NOMO-1 (cell line): ENCODE measurements around the gene XRCC6.
"Not testable (repeated sequence)": the region's sequence is repeated elsewhere in the genome, so short reads cannot be mapped to it uniquely, and the experiment has no call there.

ENCODE experiments used
- DNase-seq, 2 experiments: peaks; one replicate each; lab custom pipeline; 2025; ENCODE audit not compliant: unreplicated experiment in 2 of 2; lab: John Stamatoyannopoulos, UW

Gene XRCC6

DNA sequence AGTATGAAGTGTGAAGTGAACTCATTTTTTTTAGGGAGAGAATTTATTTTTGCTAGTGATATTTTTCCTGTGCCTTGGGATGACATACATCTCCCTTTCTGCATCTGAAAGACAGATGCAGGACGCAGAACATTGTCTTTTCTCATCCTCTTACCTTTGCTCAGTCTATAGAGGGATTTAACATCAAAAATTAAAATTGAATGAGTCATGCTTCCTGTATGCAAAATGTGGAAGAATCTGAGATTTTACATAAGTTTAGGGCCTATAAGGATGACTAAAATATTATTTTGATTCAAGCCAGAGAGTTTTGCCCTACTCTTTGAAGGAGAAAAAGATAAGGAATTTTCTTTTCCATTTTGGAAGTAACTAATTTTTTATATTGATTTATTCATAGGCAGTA lies 27.3 kb downstream of the XRCC6 start:
- DNase-seq = no peak

GRCh38 chr22:41650229-41650628 lies 29.1 kb downstream of the XRCC6 start:
- no peak for DNase-seq

GRCh38 chr22:41650821-41651220 lies 29.7 kb downstream of the XRCC6 start:
- DNase-seq = no peak

DNA sequence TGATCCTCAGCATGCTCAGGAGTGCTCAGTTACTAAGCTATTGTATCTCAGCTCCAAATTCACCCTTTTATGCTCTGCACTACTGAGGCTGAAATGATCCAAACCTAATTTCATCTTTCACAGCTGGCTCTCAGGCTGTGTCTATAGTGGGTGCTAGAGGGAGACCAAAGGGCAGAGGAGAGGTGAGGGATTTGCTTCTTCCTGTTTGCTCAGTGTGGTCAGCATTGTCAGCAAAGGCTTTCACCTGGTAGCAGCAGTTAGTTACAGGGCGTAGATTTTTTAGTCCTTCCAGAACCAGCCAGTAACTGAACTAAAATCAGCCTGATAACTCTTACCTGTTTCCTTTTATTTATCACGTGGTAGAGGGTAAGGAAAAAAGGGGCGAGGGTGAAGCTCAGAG lies 33.2 kb downstream of the XRCC6 start:
- DNase-seq = no peak

DNA sequence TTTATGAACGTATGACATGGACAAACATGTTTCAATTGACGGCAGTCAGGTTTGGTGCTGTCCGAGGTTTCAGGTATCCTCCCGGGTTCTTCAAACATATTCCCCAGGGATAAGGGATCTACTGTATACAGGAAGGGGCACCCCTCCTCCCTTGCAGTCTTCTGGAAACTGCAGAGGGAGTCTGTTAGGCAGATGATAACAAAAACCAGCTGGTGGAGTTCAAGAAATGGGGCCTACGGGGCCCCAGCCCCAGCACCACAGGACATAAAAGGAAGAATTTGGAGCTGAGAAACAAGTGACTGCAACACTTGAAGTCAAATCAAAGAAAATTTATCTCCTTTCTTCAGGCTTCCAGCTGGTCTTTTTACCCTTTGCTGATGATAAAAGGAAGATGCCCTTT lies 35.5 kb downstream of the XRCC6 start:
- no peak for DNase-seq

GRCh38 chr22:41657709-41658108 lies 36.6 kb downstream of the XRCC6 start:
- no peak for DNase-seq

DNA sequence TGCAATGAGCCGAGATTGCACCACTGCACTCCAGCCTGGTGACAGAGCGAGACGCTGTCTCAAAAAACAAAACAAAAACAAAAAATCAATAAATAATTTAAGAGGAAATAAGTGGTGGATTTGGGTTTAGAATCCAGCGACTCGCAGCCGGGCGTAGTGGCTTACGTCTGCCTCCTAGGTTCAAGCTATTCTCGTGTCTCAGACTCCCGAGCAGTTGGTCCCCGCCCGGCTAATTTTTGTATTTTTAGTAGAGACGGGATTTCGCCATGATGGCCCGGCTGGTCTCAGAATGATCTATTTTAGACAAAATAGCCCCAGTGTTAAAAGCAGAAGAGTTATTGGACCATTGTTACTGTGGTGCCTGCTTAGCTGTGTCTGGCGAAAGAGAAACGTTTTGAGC lies 37.8 kb downstream of the XRCC6 start:
- DNase-seq = no peak

- DNase-seq = no peak
Measured at GRCh38 chr22:41659941-41660340, 38.8 kb downstream of the XRCC6 start.

DNA sequence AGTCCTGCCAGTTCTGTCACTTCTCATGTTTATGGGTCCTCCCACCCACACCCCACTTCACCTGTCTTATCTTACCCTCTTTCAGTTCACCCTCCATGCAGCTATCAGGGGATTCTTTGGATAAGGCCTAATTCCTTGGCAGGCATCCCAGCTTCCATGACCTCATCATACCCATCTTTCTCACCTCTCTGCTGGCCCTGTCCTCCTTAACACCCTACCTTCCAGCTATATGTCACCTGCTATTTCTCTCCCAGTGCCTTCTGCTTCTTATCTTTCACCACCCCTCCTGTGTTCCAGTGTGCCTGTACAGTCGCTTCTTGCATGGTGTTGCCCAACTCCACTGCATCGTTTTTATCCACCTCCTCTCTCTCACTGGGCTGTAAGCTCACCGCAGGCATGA lies 39.3 kb downstream of the XRCC6 start:
- DNase-seq = no peak

DNA sequence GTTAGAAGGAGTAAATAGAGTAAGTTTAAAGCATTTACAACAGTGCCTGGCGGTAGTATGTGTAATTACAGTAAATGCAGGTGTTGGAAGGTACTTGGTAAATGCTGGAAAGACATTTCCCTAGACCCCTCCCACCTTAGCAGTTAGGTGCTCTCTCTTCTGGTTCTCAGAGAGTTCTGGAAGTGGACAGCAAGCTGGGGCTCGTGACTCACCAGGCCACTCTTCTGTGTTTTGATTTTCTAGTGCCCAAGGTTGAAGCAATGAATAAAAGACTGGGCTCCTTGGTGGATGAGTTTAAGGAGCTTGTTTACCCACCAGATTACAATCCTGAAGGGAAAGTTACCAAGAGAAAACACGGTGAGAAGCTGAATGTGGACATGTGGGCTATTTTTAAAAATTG lies 40.0 kb downstream of the XRCC6 start:
- DNase-seq = no peak

- DNase-seq = no peak
Measured at GRCh38 chr22:41661713-41662112, 40.6 kb downstream of the XRCC6 start.

DNA sequence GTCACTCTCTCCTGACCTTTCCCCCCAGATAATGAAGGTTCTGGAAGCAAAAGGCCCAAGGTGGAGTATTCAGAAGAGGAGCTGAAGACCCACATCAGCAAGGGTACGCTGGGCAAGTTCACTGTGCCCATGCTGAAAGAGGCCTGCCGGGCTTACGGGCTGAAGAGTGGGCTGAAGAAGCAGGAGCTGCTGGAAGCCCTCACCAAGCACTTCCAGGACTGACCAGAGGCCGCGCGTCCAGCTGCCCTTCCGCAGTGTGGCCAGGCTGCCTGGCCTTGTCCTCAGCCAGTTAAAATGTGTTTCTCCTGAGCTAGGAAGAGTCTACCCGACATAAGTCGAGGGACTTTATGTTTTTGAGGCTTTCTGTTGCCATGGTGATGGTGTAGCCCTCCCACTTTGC lies 42.5 kb downstream of the XRCC6 start:
- DNase-seq = not testable (repeated sequence)

DNA sequence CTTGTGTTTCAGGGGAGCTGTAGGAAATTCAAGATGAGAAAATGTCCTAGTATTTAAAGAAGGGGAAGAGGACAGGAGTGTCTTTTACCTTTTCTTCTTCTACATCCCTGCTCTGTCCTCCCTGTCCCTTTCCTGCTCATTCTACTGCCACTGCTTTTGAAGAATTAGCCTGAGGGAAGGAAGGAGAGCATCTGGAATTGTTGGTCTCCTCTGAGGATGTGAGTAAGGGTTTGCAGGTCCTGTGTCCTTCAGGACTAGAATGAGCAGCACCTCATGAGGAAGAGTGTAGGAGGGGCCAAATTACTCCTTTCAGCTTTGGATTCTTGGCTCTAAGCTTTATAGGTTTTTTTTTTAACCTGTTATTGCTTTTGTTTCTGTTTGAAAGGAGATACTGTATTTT lies 43.4 kb downstream of the XRCC6 start:
- no peak for DNase-seq

DNA sequence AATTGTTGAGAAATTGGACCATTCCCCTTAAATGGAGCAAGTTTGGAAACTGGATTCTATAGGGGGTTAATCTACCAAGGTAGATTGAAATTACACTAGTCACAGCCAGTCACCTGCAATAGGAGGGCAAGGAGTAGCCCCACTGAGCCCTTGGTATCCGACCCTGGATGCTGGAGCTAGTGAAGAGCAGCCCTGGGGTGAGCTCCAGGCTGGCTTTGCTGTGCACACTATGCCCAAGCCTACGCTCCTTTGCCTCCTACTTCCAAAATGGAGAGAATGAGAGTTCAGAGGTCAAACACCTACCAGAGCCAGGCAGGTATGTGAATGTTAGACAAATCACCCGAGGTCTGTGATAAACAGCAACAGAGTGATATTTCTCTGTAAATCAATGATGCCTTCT lies 43.9 kb downstream of the XRCC6 start:
- DNase-seq = no peak

DNA sequence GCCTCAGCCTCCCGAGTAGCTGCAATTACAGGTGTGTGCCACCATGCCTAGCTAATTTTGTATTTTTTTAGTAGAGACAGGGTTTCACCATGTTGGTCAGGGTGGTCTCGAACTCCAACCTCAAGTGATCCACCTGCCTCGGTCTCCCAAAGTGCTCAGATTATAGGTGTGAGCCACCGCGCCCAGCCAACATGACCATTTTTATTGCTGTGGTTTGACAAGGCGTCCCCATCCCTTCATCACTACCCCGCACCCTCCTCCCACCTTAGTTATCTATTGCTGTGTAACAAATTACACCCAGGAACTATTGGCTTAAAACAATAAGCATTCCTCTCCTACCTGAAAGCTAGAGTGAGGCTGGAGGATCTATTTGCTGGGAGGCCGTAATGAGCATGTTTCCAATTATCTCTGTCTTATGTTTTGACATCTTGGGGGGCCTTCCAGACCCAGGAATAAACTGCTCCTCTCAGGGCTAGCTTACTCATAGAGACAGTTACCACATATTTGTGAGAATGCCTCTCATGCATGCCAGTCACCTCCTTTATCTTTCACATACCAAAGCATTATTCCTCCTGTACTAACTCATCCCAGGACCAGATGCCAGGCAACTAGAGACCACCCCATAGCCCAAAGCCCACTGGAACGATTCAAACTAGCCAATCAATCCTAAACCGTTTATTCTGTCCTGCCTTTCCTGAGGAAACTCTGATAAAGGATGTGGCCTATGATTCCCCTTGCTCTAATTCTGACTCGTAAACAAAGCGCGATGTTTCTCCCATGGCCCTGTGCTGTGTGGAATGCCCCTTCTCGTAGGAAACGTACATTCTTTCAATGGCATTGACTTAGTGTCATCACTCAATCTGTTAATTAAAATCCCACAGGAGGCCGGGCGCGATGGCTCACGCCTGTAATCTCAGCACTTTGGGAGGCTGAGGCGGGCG lies 48.1 kb downstream of the XRCC6 start:
- DNase-seq = no peak

DNA sequence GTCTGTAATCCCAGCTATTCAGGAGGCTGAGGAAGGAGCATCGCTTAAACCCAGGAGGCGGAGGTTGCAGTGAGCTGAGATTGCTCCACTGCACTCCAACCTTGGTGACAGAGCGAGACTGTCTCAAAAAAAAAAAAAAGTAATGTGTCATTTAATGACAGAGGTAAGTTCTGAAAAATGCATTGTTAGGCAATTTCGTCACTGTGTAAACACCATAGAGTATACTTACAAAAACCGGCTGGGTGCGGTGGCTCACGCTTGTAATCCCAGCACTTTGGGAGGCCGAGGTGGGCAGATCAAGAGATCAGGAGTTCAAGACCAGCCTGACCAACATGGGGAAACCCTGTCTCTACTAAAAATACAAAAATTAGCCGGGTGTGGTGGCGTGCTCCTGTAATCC lies 51.0 kb downstream of the XRCC6 start:
- not testable (repeated sequence) for DNase-seq

DNA sequence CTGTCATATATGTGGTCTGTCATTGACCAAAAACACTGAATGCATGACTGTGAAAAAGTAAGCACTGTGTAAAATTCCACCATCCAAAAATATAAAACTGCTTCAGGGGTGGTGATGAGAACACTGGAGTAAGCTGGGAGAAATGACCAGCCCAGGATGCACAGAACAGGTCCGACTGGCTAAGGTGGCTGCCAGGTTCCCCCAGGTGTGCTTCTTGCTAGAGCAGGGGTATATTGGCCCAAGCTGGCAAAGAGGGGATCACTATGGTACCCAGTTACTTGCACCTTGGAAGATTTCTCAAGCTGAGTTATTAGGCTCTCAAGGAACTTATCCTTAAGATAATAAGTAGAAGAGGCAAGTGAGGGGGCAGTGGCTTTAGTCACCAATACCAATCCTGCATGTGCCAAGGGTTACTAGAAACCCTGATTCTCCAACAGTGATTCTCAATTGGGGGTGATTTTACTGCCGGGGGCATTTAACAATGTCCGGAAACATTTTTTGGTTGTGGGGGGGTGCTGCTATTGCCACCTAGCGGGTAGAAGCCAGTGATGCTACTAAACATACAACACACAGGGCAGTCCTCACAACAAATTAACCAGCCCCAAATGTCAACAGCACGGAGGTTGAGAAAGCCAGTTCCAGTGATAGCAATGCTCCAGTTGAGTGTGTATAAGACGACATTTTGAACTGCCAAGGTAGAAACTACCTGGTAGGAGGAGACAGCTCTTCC lies 51.9 kb downstream of the XRCC6 start:
- no peak for DNase-seq

- DNase-seq = no peak
Measured at GRCh38 chr22:41674846-41675340, 53.8 kb downstream of the XRCC6 start.

GRCh38 chr22:41676134-41676533 lies 55.0 kb downstream of the XRCC6 start:
- no peak for DNase-seq

DNA sequence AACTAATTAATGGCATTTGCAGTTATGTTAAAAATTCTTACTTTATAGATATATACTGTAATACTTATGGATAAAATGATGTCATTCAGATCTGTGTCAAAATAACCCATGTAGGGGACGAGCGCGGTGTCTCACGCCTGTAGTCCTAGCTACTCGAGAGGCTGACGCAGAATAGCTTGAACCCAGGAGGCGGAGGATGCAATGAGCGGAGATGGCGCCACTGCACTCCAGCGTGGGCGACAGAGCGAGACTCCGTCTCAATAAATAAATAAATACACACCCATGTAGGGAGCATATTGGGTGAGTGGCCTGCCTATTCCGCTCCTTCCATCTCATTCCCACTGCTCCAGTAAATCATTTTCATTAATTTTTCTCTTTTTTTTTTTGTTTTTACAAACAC lies 60.5 kb downstream of the XRCC6 start:
- DNase-seq = no peak

- peak; percentile 39 to 57 for DNase-seq
Measured at GRCh38 chr22:41682033-41682807, 61.1 kb downstream of the XRCC6 start.
